GM12878 (cell line): Measurements from ENCODE around the gene HMOX1. TPM values are rescaled to one million over a fixed set of nuclear protein-coding genes. Genes with fewer than 3 reads are reported as not detected.

ENCODE experiments used
- BCL11A ChIP-seq: IDR thresholded peaks from 2 replicates; pipeline ENCODE4 v1.6.1; 2011; ENCODE audit warnings: low read depth, low read length
- CREM ChIP-seq: IDR thresholded peaks from 2 replicates; pipeline ENCODE4 v1.6.1; 2014; ENCODE audit warnings: antibody characterized with exemption, low read depth
- E4F1 ChIP-seq: fragments of 450-650 bp; IDR thresholded peaks from 2 replicates; pipeline ENCODE4 v1.6.1; 2018; ENCODE audit warnings: borderline replicate concordance, mild to moderate bottlenecking; ENCODE audit not compliant: partially characterized antibody
- ETV6 ChIP-seq, 2 experiments: fragments of 450-650 bp in 1 of 2; IDR thresholded peaks in 1 of 2; conservative IDR thresholded peaks in 1 of 2; 2 replicates each; pipeline ENCODE4 v1.6.1; 2014; ENCODE audit warnings: antibody characterized with exemption in 1 of 2, borderline replicate concordance in 1 of 2, low read depth in 1 of 2, mild to moderate bottlenecking in 1 of 2, moderate library complexity in 1 of 2
- HDAC6 ChIP-seq: fragments of 200-600 bp; sonication (generic); IDR thresholded peaks from one replicate; pipeline ENCODE4 v1.8.0; 2017; ENCODE audit warnings: antibody characterized with exemption; ENCODE audit not compliant: unreplicated experiment
- IRF4 ChIP-seq: IDR thresholded peaks from 2 replicates; pipeline ENCODE4 v1.6.1; 2011; ENCODE audit warnings: low read depth, low read length
- JUNB ChIP-seq: IDR thresholded peaks from 2 replicates; pipeline ENCODE4 v1.6.1; 2016; ENCODE audit warnings: antibody characterized with exemption, mild to moderate bottlenecking
- NR2C2 ChIP-seq: IDR thresholded peaks from 2 replicates; pipeline ENCODE4 v1.6.1; 2011; ENCODE audit warnings: borderline replicate concordance, low read depth; ENCODE audit not compliant: control insufficient read depth, insufficient read length
- PKNOX1 ChIP-seq: fragments of 450-650 bp; IDR thresholded peaks from 2 replicates; pipeline ENCODE4 v1.6.1; 2016; ENCODE audit warnings: mild to moderate bottlenecking
- POU2F2 ChIP-seq: IDR thresholded peaks from 3 replicates; pipeline ENCODE4 v1.6.1; 2011; ENCODE audit warnings: low read depth, mild to moderate bottlenecking, low read length, borderline replicate concordance
- RAD51 ChIP-seq: fragments of 450-650 bp; IDR thresholded peaks from 2 replicates; pipeline ENCODE4 v1.6.1; 2016; ENCODE audit warnings: moderate library complexity, mild to moderate bottlenecking, inconsistent platforms
- REST ChIP-seq: IDR thresholded peaks from 2 replicates; pipeline ENCODE4 v1.6.1; 2012; ENCODE audit warnings: mild to moderate bottlenecking, low read depth, low read length
- SRF ChIP-seq, 2 experiments: IDR thresholded peaks; 2 replicates each; pipeline ENCODE4 v1.6.1; 2011; ENCODE audit warnings: low read depth in 2 of 2, low read length in 2 of 2, mild to moderate bottlenecking in 1 of 2, moderate library complexity in 1 of 2
- SUPT20H ChIP-seq: IDR thresholded peaks from 2 replicates; pipeline ENCODE4 v1.6.1; 2011; ENCODE audit warnings: low read depth, mild to moderate bottlenecking, low read length, moderate library complexity, borderline replicate concordance; ENCODE audit not compliant: control insufficient read depth
- TCF12 ChIP-seq: IDR thresholded peaks from 2 replicates; pipeline ENCODE4 v1.6.1; 2011; ENCODE audit warnings: low read depth, mild to moderate bottlenecking, low read length
- TCF3 ChIP-seq: IDR thresholded peaks from 2 replicates; pipeline ENCODE4 v1.6.1; 2012; ENCODE audit warnings: low read depth, mild to moderate bottlenecking, low read length, borderline replicate concordance; ENCODE audit not compliant: insufficient read depth
- ZNF274 ChIP-seq: IDR thresholded peaks from one replicate; pipeline ENCODE4 v1.8.0; 2011; ENCODE audit not compliant: insufficient read length, insufficient read depth
- ZNF622 ChIP-seq: fragments of 450-650 bp; IDR thresholded peaks from 2 replicates; pipeline ENCODE4 v1.6.1; 2017; ENCODE audit warnings: mild to moderate bottlenecking, inconsistent platforms
- ZNF687 ChIP-seq: fragments of 450-650 bp; IDR thresholded peaks from 2 replicates; pipeline ENCODE4 v1.6.1; 2017; ENCODE audit warnings: mild to moderate bottlenecking, moderate library complexity
- ZZZ3 ChIP-seq: IDR thresholded peaks from 2 replicates; pipeline ENCODE4 v1.6.1; 2011; ENCODE audit warnings: low read depth; ENCODE audit not compliant: control insufficient read depth, insufficient read length
- polyA plus RNA-seq, 11 experiments: library from polyadenylated mRNA; depleted of rRNA in 4 of 11; unstranded in 6 of 11; stranded (reverse) in 5 of 11; fragments of >200 nt; fragmentation: Nextera tagmentation in 4 of 11; fragmentation: Illumina TruSeq in 1 of 11; extraction: Ambion mirVana in 4 of 11; extraction: Trizol in 1 of 11; gene quantifications; 1 replicate in 1 of 11; 2 replicates in 10 of 11; pipeline versions ENCODE4 v1.2.1 to v1.2.3, GENCODE V29; 2011 to 2016; ENCODE audit warnings: inconsistent platforms in 2 of 11, missing spikeins in 2 of 11, low read depth in 1 of 11
- total RNA-seq, 4 experiments: library from RNA; depleted of rRNA in 3 of 4; stranded (reverse); fragments of >200 nt in 3 of 4; fragmentation: Illumina TruSeq in 1 of 4; extraction: Trizol in 1 of 4; gene quantifications; 2 replicates each; pipeline versions ENCODE4 v1.2.1 to v1.2.3, GENCODE V29; 2013 to 2021

The HMOX1 gene
- total and polyA plus RNA-seq, 10 of the 15 experiments (the other 5 are each of a cell fraction or from before 2014, with no cell fraction given): 1.5 to 36.7 (median 18.8) TPM

GRCh38 chr22:35411102-35411501 is 30.2 kb downstream of the HMOX1 start (continued):
- TF ChIP-seq SUPT20H (no peak), CREM (no peak), BCL11A (no peak), REST (no peak), HDAC6 (no peak), E4F1 (no peak), JUNB (no peak), TCF12 (no peak), ZNF274 (no peak), ZNF687 (peak; percentile 75), ZZZ3 (no peak), RAD51 (peak; percentile 37; the same call in 1 of the 2 replicates), ZNF622 (no peak), PKNOX1 (no peak), IRF4 (0 out of 2 replicates have a peak, but pooled peaks have one; percentile 22), SRF (IDR thresholded peaks at IDR 0.05; ENCODE audit: low read depth in 2 of 2, low read length in 2 of 2) (no peak), ETV6 (conservative IDR thresholded peaks at IDR 0.05 in 1 of 2, IDR thresholded peaks at IDR 0.05 in 1 of 2; ENCODE audit: borderline replicate concordance in 1 of 2, low read depth in 1 of 2) (no peak), NR2C2 (no peak), POU2F2 (peak; percentile 31; the same call in 1 of the 3 replicates), TCF3 (no peak)
